GM18907 (cell line): ENCODE results near the gene HINFP.
"Not testable (repeated sequence)": the region's sequence is repeated elsewhere in the genome, so short reads cannot be mapped to it uniquely, and the experiment has no call there.

Experiments used
- ATAC-seq: cut with Tn5 transposase; IDR thresholded peaks from one replicate; pipeline ENCODE4 v1.9.1; 2021; ENCODE audit warnings: mild to moderate bottlenecking, moderate library complexity; ENCODE audit not compliant: unreplicated experiment

HINFP gene

GRCh38 chr11:119100246-119100970 lies 21.0 kb upstream of the HINFP start:
- no peak for ATAC-seq

- peak; percentile 21 for ATAC-seq
Measured at GRCh38 chr11:119100994-119101758, 20.2 kb upstream of the HINFP start.

GRCh38 chr11:119101759-119102423 lies 19.5 kb upstream of the HINFP start, which contains the start of gene DPAGT1:
Gene DPAGT1, minus strand, starts transcription at chr11:119101853. Its CDS starts 198 bp downstream, at chr11:119101655.
- ATAC-seq, result peak; percentile 79

- not testable (repeated sequence) for ATAC-seq
Measured at GRCh38 chr11:119103161-119103664, 18.2 kb upstream of the HINFP start.

- ATAC-seq, result no peak
Measured at GRCh38 chr11:119103793-119104192, 17.6 kb upstream of the HINFP start.

- ATAC-seq, result peak; percentile 70
Measured at GRCh38 chr11:119106564-119107537, 14.5 kb upstream of the HINFP start, which contains the start of gene C2CD2L. Gene C2CD2L, plus strand, starts transcription at chr11:119107344. Its CDS starts 398 bp downstream, at chr11:119107742.

- ATAC-seq, result peak; percentile 19
Measured at GRCh38 chr11:119107538-119108145, 13.7 kb upstream of the HINFP start.

- no peak for ATAC-seq
Measured at GRCh38 chr11:119108146-119108856, 13.1 kb upstream of the HINFP start.

- ATAC-seq, result no peak
Measured at GRCh38 chr11:119108857-119109221, 12.5 kb upstream of the HINFP start.

- ATAC-seq, result no peak
Measured at GRCh38 chr11:119109843-119110242, 11.5 kb upstream of the HINFP start.

GRCh38 chr11:119110439-119110838 lies 10.9 kb upstream of the HINFP start:
- ATAC-seq, result no peak

- ATAC-seq, result no peak
Measured at GRCh38 chr11:119111361-119111925, 9.9 kb upstream of the HINFP start.

- no peak for ATAC-seq
Measured at GRCh38 chr11:119112314-119113020, 8.9 kb upstream of the HINFP start.

GRCh38 chr11:119113716-119114115 lies 7.7 kb upstream of the HINFP start:
- ATAC-seq, result no peak

- ATAC-seq, result no peak
Measured at GRCh38 chr11:119114351-119114750, 7.0 kb upstream of the HINFP start.

GRCh38 chr11:119115484-119116234 lies 5.7 kb upstream of the HINFP start:
- no peak for ATAC-seq

GRCh38 chr11:119116235-119116594 lies 5.2 kb upstream of the HINFP start:
- ATAC-seq, result no peak

- ATAC-seq, result no peak
Measured at GRCh38 chr11:119116601-119117000, 4.8 kb upstream of the HINFP start.
